ENCODE results near the gene SPHK2. TPM values are rescaled to one million over a fixed set of nuclear protein-coding genes. Genes with fewer than 3 reads are reported as not detected.

Gene SPHK2
- total RNA-seq, 2 experiments from 2014 or later = 22.3 to 22.9 TPM

GRCh38 chr19:48660852-48661710, 41.8 kb downstream of the SPHK2 start:
- TF ChIP-seq, protein P1, sequence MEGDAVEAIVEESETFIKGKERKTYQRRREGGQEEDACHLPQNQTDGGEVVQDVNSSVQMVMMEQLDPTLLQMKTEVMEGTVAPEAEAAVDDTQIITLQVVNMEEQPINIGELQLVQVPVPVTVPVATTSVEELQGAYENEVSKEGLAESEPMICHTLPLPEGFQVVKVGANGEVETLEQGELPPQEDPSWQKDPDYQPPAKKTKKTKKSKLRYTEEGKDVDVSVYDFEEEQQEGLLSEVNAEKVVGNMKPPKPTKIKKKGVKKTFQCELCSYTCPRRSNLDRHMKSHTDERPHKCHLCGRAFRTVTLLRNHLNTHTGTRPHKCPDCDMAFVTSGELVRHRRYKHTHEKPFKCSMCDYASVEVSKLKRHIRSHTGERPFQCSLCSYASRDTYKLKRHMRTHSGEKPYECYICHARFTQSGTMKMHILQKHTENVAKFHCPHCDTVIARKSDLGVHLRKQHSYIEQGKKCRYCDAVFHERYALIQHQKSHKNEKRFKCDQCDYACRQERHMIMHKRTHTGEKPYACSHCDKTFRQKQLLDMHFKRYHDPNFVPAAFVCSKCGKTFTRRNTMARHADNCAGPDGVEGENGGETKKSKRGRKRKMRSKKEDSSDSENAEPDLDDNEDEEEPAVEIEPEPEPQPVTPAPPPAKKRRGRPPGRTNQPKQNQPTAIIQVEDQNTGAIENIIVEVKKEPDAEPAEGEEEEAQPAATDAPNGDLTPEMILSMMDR (IDR thresholded peaks at IDR 0.05) = no peak
- ATAC-seq (peak; percentile 96), DNase-seq (peak; percentile 89)
- Mint-ChIP-seq H3K27ac (peak overlapping the region; percentile 96), H3K9me3 (no peaks in the 10 kb centered on the region), H3K36me3 (ENCODE audit: low read depth) (no peaks in the 10 kb centered on the region), H3K4me1 (ENCODE audit: low read depth) (peaks cover 7% of the 10 kb centered on the region), H3K4me3 (peak overlapping the region; percentile 54), H3K27me3 (no peaks in the 10 kb centered on the region)
- POLR2A ChIA-PET = no interaction called here
- intact Hi-C loops (cut with micrococcal nuclease) = no loop called here
- CTCF ChIA-PET = interaction anchor here (1.1 kb wide), 1 partner anchor 14 kb away, joined by 5 read pairs; no protein-coding TSS in a partner anchor

GRCh38 chr19:48661711-48662090, 42.4 kb downstream of the SPHK2 start:
- DNase-seq = no peak
- Mint-ChIP-seq H3K4me3 (no peak overlapping the region), H3K36me3 (ENCODE audit: low read depth) (no peaks in the 10 kb centered on the region), H3K9me3 (no peaks in the 10 kb centered on the region), H3K27ac (no peak overlapping the region), H3K27me3 (no peaks in the 10 kb centered on the region), H3K4me1 (ENCODE audit: low read depth) (peaks cover 7% of the 10 kb centered on the region)
- TF ChIP-seq, protein P1 (IDR thresholded peaks at IDR 0.05) = no peak
- CTCF ChIA-PET = interaction anchor here (1.1 kb wide), 1 partner anchor 13 kb away, joined by 5 read pairs; no protein-coding TSS in a partner anchor
- ATAC-seq = no peak
- POLR2A ChIA-PET = no interaction called here
- intact Hi-C loops (cut with micrococcal nuclease) = no loop called here

DNA sequence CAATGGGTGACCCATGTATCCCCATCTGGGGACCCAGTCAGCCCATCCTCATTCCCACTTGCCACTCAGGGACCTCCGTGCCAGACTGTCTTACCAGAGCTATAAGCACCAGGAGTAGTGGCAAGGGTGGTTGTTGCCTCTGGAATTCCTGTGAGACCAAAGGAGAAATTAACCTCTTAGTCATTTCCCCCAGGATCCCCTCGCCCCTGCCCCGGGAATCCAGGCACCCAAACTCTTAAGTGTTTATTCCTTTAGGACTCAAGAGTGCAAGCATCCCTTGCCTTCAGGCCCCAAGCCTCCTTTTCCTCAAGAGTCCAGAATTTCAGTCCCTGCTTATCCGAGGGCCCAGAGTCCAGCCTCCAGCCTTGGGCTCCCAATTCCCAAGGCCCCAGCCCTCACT, 44.4 kb downstream of the SPHK2 start:
- Mint-ChIP-seq H3K4me1 (ENCODE audit: low read depth) (peaks cover 7% of the 10 kb centered on the region), H3K36me3 (ENCODE audit: low read depth) (no peaks in the 10 kb centered on the region), H3K27ac (no peak overlapping the region), H3K27me3 (no peaks in the 10 kb centered on the region), H3K4me3 (no peak overlapping the region), H3K9me3 (no peaks in the 10 kb centered on the region)
- ATAC-seq (no peak), DNase-seq (no peak)
- TF ChIP-seq, protein P1 (IDR thresholded peaks at IDR 0.05) = no peak
- CTCF ChIA-PET = no interaction called here
- POLR2A ChIA-PET = no interaction called here
- intact Hi-C loops (cut with micrococcal nuclease) = no loop called here

DNA sequence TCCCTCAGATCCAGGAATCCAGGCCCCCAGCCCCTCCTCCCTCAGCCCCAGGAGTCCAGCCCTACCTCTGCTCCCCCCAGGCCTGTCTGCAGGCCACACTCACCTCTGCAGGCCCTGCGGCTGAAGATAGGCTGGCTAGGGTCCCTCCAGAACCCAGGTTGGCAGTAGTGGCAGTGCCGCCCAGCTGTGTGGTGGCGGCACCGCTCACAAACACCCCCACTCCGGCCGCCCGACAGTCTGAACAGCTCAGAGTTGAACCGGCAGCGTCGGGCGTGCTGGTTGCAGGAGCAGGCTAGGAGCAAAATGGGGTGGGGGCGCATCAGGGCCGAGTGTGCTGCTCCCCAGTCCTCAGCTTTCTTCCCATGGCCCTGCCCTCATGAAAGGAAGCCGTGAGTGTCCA, 45.2 kb downstream of the SPHK2 start:
- CTCF ChIA-PET = no interaction called here
- H3K4me1 Mint-ChIP-seq (ENCODE audit: low read depth) = peaks cover 7% of the 10 kb centered on the region
- no peaks in the 10 kb centered on the region for H3K36me3 Mint-ChIP-seq (ENCODE audit: low read depth)
- H3K4me3 Mint-ChIP-seq = no peak overlapping the region
- no peak overlapping the region for H3K27ac Mint-ChIP-seq
- ATAC-seq = no peak
- intact Hi-C loops (cut with micrococcal nuclease) = no loop called here
- no peak for DNase-seq
- POLR2A ChIA-PET = no interaction called here
- no peaks in the 10 kb centered on the region for H3K9me3 Mint-ChIP-seq
- no peaks in the 10 kb centered on the region for H3K27me3 Mint-ChIP-seq
- TF ChIP-seq, protein P1 (IDR thresholded peaks at IDR 0.05) = no peak

GRCh38 chr19:48665786-48666185, 46.5 kb downstream of the SPHK2 start:
- intact Hi-C loops (cut with micrococcal nuclease) = no loop called here
- H3K27ac Mint-ChIP-seq = no peak overlapping the region
- peaks cover 4% of the 10 kb centered on the region for H3K9me3 Mint-ChIP-seq
- ATAC-seq (no peak), DNase-seq (no peak)
- peaks cover 2% of the 10 kb centered on the region for H3K36me3 Mint-ChIP-seq (ENCODE audit: low read depth)
- TF ChIP-seq, protein P1 (IDR thresholded peaks at IDR 0.05) = no peak
- H3K27me3 Mint-ChIP-seq = no peaks in the 10 kb centered on the region
- peaks cover 5% of the 10 kb centered on the region for H3K4me1 Mint-ChIP-seq (ENCODE audit: low read depth)
- ChIA-PET CTCF (interaction anchor here (1.2 to 1.4 kb wide), 2 partner anchors 9 to 432 kb away, joined by 4 to 6 read pairs; no protein-coding TSS in a partner anchor), POLR2A (interaction anchor here (1.2 kb wide), 1 partner anchor 11 kb away, joined by 3 read pairs; no protein-coding TSS in a partner anchor)
- no peak overlapping the region for H3K4me3 Mint-ChIP-seq

Data from activated CD8-positive, alpha-beta T cell treated with anti-CD3 and anti-CD28 coated beads for 36 hours (primary cell).